HG02798 (cell line): Measurements from ENCODE around the gene TUBGCP3.
"Not testable (repeated sequence)": the region's sequence is repeated elsewhere in the genome, so short reads cannot be mapped to it uniquely, and the experiment has no call there.

Experiments used
- ATAC-seq: cut with Tn5 transposase; IDR thresholded peaks from one replicate; pipeline ENCODE4 v1.9.1; 2021; ENCODE audit warnings: mild to moderate bottlenecking; ENCODE audit not compliant: unreplicated experiment, poor library complexity

TUBGCP3 gene

GRCh38 chr13:112488343-112489050, 99.5 kb downstream of the TUBGCP3 start:
- not testable (repeated sequence) for ATAC-seq

- no peak for ATAC-seq
Observed at GRCh38 chr13:112487127-112487517, 100.8 kb downstream of the TUBGCP3 start.

- ATAC-seq, result no peak
Observed at GRCh38 chr13:112486386-112487126, 101.4 kb downstream of the TUBGCP3 start.

- not testable (repeated sequence) for ATAC-seq
Observed at GRCh38 chr13:112485814-112486213, 102.1 kb downstream of the TUBGCP3 start.

- no peak for ATAC-seq
Observed at GRCh38 chr13:112483299-112483698, 104.7 kb downstream of the TUBGCP3 start.

GRCh38 chr13:112481458-112481857, 106.5 kb downstream of the TUBGCP3 start:
- no peak for ATAC-seq

- ATAC-seq, result no peak
Observed at GRCh38 chr13:112479389-112479788, 108.6 kb downstream of the TUBGCP3 start.

- ATAC-seq, result no peak
Observed at GRCh38 chr13:112477070-112477619, 110.8 kb downstream of the TUBGCP3 start.

- ATAC-seq, result no peak
Observed at GRCh38 chr13:112475889-112476288, 112.1 kb downstream of the TUBGCP3 start.

- no peak for ATAC-seq
Observed at GRCh38 chr13:112474869-112475268, 113.1 kb downstream of the TUBGCP3 start.

GRCh38 chr13:112473818-112474217, 114.1 kb downstream of the TUBGCP3 start:
- ATAC-seq, result no peak

- no peak for ATAC-seq
Observed at GRCh38 chr13:112469071-112469745, 118.7 kb downstream of the TUBGCP3 start.

- no peak for ATAC-seq
Observed at GRCh38 chr13:112468069-112468468, 119.9 kb downstream of the TUBGCP3 start.

- ATAC-seq, result no peak
Observed at GRCh38 chr13:112467236-112467635, 120.7 kb downstream of the TUBGCP3 start.

- no peak for ATAC-seq
Observed at GRCh38 chr13:112466132-112467058, 121.6 kb downstream of the TUBGCP3 start.

- no peak for ATAC-seq
Observed at GRCh38 chr13:112465251-112466131, 122.5 kb downstream of the TUBGCP3 start.

- ATAC-seq, result no peak
Observed at GRCh38 chr13:112464720-112465119, 123.2 kb downstream of the TUBGCP3 start.

- no peak for ATAC-seq
Observed at GRCh38 chr13:112462408-112462807, 125.5 kb downstream of the TUBGCP3 start.

- no peak for ATAC-seq
Observed at GRCh38 chr13:112457485-112457884, 130.5 kb downstream of the TUBGCP3 start.
